Measurements from ENCODE around the gene SH2D6. TPM values are rescaled to one million over a fixed set of nuclear protein-coding genes. Genes with fewer than 3 reads are reported as not detected.

The SH2D6 gene
- total RNA-seq, 2 donors from 2014 or later, result 1.6 to 9.2 TPM

DNA sequence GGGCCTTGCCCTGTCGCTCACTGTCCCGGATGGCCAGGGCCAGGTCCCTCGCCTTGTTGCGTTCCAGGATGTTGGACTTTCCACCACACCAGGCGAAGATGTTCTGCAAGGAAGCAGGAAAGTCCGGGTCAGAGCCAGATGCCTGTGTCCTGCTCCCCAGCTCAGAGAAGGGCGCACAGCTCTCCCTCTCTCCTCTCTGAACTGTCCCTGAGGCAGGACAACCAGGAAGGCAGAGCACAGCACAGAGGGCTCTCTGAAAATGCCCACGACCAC is 19.4 kb upstream of the SH2D6 start:
- no peak overlapping the region for H3K27ac ChIP-seq
- TF ChIP-seq, protein P1, sequence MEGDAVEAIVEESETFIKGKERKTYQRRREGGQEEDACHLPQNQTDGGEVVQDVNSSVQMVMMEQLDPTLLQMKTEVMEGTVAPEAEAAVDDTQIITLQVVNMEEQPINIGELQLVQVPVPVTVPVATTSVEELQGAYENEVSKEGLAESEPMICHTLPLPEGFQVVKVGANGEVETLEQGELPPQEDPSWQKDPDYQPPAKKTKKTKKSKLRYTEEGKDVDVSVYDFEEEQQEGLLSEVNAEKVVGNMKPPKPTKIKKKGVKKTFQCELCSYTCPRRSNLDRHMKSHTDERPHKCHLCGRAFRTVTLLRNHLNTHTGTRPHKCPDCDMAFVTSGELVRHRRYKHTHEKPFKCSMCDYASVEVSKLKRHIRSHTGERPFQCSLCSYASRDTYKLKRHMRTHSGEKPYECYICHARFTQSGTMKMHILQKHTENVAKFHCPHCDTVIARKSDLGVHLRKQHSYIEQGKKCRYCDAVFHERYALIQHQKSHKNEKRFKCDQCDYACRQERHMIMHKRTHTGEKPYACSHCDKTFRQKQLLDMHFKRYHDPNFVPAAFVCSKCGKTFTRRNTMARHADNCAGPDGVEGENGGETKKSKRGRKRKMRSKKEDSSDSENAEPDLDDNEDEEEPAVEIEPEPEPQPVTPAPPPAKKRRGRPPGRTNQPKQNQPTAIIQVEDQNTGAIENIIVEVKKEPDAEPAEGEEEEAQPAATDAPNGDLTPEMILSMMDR (IDR thresholded peaks at IDR 0.05), result no peak
- no peak overlapping the region for H3K4me3 ChIP-seq
- no peaks in the 10 kb centered on the region for H3K4me1 ChIP-seq
- no peaks in the 10 kb centered on the region for H3K9me3 ChIP-seq
- H3K36me3 ChIP-seq, result no peaks in the 10 kb centered on the region
- no peak overlapping the region for H3K9ac ChIP-seq (ENCODE audit: low read depth in 2 of 2, low read length in 2 of 2)
- DNase-seq, result no peak
- intact Hi-C loops (cut with DNase I), result loop anchor here (10.0 kb wide), 1 partner anchor 156 kb away; no protein-coding TSS in a partner anchor
- H3K27me3 ChIP-seq, result no peaks in the 10 kb centered on the region

DNA sequence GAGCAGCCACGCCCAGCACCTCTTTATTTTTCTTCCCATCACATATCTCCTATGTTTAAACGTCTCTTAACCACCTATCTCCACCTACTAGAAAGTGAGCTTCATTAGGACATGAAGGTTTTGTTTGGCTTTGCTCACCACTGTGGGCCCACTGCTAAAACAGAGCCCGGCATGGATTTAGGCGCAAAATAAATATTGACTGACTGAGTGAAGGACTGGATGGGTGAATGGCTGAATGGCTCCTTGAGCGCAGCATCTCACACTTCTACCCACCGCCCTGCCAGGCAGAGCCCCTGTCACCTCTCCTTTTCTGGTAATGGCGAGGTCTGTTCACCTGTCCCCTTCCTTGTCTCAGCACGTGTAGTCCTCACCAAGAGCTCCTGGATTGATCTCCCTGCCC is 18.5 kb upstream of the SH2D6 start:
- Histone ChIP-seq H3K9ac (ENCODE audit: low read depth in 2 of 2, low read length in 2 of 2) (no peak overlapping the region), H3K4me1 (no peaks in the 10 kb centered on the region), H3K4me3 (no peak overlapping the region), H3K27me3 (no peaks in the 10 kb centered on the region), H3K9me3 (no peaks in the 10 kb centered on the region), H3K36me3 (no peaks in the 10 kb centered on the region), H3K27ac (no peak overlapping the region)
- intact Hi-C loops (cut with DNase I), result no loop called here
- no peak for DNase-seq
- TF ChIP-seq, protein P1 (IDR thresholded peaks at IDR 0.05), result no peak

DNA sequence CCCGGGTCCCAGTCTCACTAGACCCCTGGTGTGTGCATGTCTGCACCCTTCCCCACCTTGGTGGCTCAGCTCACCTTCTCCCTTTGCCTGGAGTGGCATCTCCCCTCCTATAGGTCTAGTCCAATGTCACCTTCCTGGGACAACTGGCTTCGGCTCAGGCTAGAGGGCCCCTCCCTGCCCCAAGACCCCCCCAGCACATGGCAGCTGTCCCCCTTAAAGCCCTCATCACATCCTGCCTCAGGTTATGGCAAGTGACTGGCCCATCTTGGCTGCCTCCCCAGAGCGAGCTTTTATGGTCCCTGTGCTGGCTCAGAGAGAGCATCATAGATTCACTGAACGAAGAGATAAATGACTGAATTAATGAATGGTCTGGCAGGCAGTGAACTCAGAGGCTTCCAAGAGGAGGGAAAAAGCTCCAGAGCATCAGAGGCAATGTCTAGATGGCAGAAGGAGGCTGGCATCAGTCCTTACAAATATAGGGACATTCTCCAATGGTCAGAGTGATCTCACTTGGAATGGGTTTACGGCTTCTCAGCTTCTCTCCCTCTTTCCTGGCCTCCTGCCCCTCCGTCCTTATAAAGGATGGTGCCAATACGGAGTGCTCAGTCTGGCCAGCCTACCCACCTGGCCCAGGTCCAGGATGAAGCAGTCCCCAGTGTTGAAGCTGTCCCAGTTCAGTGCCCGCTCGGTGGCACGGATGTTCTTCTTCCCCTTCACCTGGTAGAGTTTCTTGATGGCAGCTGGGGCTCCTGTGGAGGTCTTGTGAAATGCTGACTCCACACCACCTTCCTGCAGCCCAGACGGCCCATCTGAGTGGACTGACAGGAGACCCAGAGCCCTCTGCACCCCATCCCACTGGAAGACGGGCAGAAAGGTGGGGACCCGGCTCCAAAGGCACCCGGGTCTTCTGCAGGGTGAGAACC is 17.7 kb upstream of the SH2D6 start:
- no peak for DNase-seq
- H3K27me3 ChIP-seq, result no peaks in the 10 kb centered on the region
- H3K4me3 ChIP-seq, result no peak overlapping the region
- no peaks in the 10 kb centered on the region for H3K36me3 ChIP-seq
- H3K27ac ChIP-seq, result no peak overlapping the region
- no peaks in the 10 kb centered on the region for H3K4me1 ChIP-seq
- TF ChIP-seq, protein P1 (IDR thresholded peaks at IDR 0.05), result no peak
- no peak overlapping the region for H3K9ac ChIP-seq (ENCODE audit: low read depth in 2 of 2, low read length in 2 of 2)
- no peaks in the 10 kb centered on the region for H3K9me3 ChIP-seq
- intact Hi-C loops (cut with DNase I), result no loop called here

DNA sequence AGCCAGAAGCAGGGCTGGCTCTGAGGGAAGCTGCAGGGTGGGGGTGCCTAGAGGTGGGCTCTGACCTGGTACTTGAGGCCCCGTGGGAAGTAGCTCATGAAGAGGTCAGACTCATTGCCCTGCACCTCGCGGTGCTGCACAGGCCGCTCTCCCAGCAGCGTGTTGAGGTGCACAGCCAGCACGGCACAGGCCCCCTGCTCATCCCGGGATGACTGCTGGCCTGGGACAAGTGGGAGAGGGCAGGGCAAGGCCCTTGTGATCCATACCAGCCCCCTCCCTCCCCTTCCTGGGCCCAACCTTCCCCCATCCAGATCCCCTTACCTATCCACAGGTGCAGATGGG is 17.1 kb upstream of the SH2D6 start:
- Histone ChIP-seq H3K4me1 (no peaks in the 10 kb centered on the region), H3K9me3 (no peaks in the 10 kb centered on the region), H3K4me3 (no peak overlapping the region), H3K9ac (ENCODE audit: low read depth in 2 of 2, low read length in 2 of 2) (no peak overlapping the region), H3K36me3 (no peaks in the 10 kb centered on the region), H3K27me3 (no peaks in the 10 kb centered on the region), H3K27ac (no peak overlapping the region)
- TF ChIP-seq, protein P1 (IDR thresholded peaks at IDR 0.05), result no peak
- intact Hi-C loops (cut with DNase I), result no loop called here
- no peak for DNase-seq

DNA sequence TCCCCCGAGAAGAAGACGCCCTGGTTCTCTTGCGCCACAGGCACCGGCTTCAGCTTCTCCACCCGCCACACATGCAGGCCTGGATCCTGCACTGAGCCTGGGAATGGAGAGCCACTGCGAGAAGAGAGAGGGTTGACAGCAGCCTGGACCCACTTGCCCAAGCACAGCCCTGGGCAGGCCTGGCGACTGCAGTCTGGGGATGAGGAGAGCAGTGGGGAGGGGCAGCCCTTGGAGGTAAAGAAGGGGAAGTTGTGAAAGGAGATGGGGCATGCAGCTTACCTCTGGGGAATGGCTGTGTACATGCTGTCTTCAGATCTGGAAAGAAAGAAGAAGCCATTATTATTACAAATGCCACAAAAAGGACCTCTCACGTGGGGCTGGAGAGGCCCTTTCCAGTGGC is 16.7 kb upstream of the SH2D6 start:
- Histone ChIP-seq H3K36me3 (no peaks in the 10 kb centered on the region), H3K27ac (no peak overlapping the region), H3K4me3 (no peak overlapping the region), H3K27me3 (no peaks in the 10 kb centered on the region), H3K9ac (ENCODE audit: low read depth in 2 of 2, low read length in 2 of 2) (no peak overlapping the region), H3K9me3 (no peaks in the 10 kb centered on the region), H3K4me1 (no peaks in the 10 kb centered on the region)
- TF ChIP-seq, protein P1 (IDR thresholded peaks at IDR 0.05), result no peak
- intact Hi-C loops (cut with DNase I), result no loop called here
- no peak for DNase-seq
